ENCODE data around the gene ATP6V1B1. TPM values are rescaled to one million over a fixed set of nuclear protein-coding genes. Genes with fewer than 3 reads are reported as not detected.

Gene ATP6V1B1
- total RNA-seq, 1 experiment from 2014 or later: 7.8 TPM

- H3K4me3 ChIP-seq: no peak overlapping the region
- H3K27me3 ChIP-seq (ENCODE audit: insufficient read depth, low read depth): no peaks in the 10 kb centered on the region
- H3K27ac ChIP-seq: no peak overlapping the region
- intact Hi-C loops (cut with micrococcal nuclease; ENCODE audit: unreplicated experiment): no loop called here
- no peak for DNase-seq
- TF ChIP-seq EZH2 (IDR thresholded peaks at IDR 0.05; ENCODE audit: low read depth) (no peak), CTCF (conservative IDR thresholded peaks at IDR 0.05) (no peak)
- no peaks in the 10 kb centered on the region for H3K4me1 ChIP-seq (replicated peaks; ENCODE audit: insufficient read depth)
- no TSS peak for BruUV-seq (replicated peaks)
- H3F3A ChIP-seq (ENCODE audit: insufficient read depth, low read depth): no peaks in the 10 kb centered on the region
- POLR2A ChIA-PET (ENCODE audit: unreplicated experiment): no interaction called here
- H3K4me2 ChIP-seq: no peak overlapping the region
- CTCF ChIA-PET: no interaction called here
- H3K9me3 ChIP-seq (ENCODE audit: insufficient read depth, low read depth): no peaks in the 10 kb centered on the region
- H2AFZ ChIP-seq: no peak overlapping the region
- H3K79me2 ChIP-seq (ENCODE audit: low read depth): no peaks in the 10 kb centered on the region
- H3K9me2 ChIP-seq (ENCODE audit: insufficient read depth): no peaks in the 10 kb centered on the region
- H4K20me1 ChIP-seq (ENCODE audit: insufficient read depth): no peaks in the 10 kb centered on the region
- H3K36me3 ChIP-seq (ENCODE audit: low read depth): no peaks in the 10 kb centered on the region
Measured at GRCh38 chr2:70957798-70958197, 22.1 kb downstream of the ATP6V1B1 start.

- Histone ChIP-seq H3F3A (ENCODE audit: insufficient read depth, low read depth) (no peaks in the 10 kb centered on the region), H3K36me3 (ENCODE audit: low read depth) (no peaks in the 10 kb centered on the region), H4K20me1 (ENCODE audit: insufficient read depth) (no peaks in the 10 kb centered on the region), H3K4me1 (replicated peaks; ENCODE audit: insufficient read depth) (no peaks in the 10 kb centered on the region), H3K79me2 (ENCODE audit: low read depth) (no peaks in the 10 kb centered on the region), H3K4me3 (no peak overlapping the region), H3K9me2 (ENCODE audit: insufficient read depth) (no peaks in the 10 kb centered on the region), H3K27me3 (ENCODE audit: insufficient read depth, low read depth) (no peaks in the 10 kb centered on the region), H2AFZ (no peak overlapping the region), H3K9me3 (ENCODE audit: insufficient read depth, low read depth) (no peaks in the 10 kb centered on the region), H3K27ac (no peak overlapping the region), H3K4me2 (no peak overlapping the region)
- no TSS peak for BruUV-seq (replicated peaks)
- DNase-seq: no peak
- intact Hi-C loops (cut with micrococcal nuclease; ENCODE audit: unreplicated experiment): no loop called here
- CTCF ChIA-PET: no interaction called here
- TF ChIP-seq CTCF (conservative IDR thresholded peaks at IDR 0.05) (no peak), EZH2 (IDR thresholded peaks at IDR 0.05; ENCODE audit: low read depth) (no peak)
- POLR2A ChIA-PET (ENCODE audit: unreplicated experiment): no interaction called here
Measured at GRCh38 chr2:70958759-70959158, 23.1 kb downstream of the ATP6V1B1 start.

- no peak overlapping the region for H3K4me2 ChIP-seq
- ChIA-PET CTCF (no interaction called here), POLR2A (ENCODE audit: unreplicated experiment) (no interaction called here)
- intact Hi-C loops (cut with micrococcal nuclease; ENCODE audit: unreplicated experiment): no loop called here
- no peak for DNase-seq
- H3F3A ChIP-seq (ENCODE audit: insufficient read depth, low read depth): no peaks in the 10 kb centered on the region
- H3K4me1 ChIP-seq (replicated peaks; ENCODE audit: insufficient read depth): no peaks in the 10 kb centered on the region
- TF ChIP-seq CTCF (conservative IDR thresholded peaks at IDR 0.05) (no peak), EZH2 (IDR thresholded peaks at IDR 0.05; ENCODE audit: low read depth) (no peak)
- H3K9me3 ChIP-seq (ENCODE audit: insufficient read depth, low read depth): no peaks in the 10 kb centered on the region
- no peak overlapping the region for H3K4me3 ChIP-seq
- no peaks in the 10 kb centered on the region for H3K9me2 ChIP-seq (ENCODE audit: insufficient read depth)
- no peaks in the 10 kb centered on the region for H4K20me1 ChIP-seq (ENCODE audit: insufficient read depth)
- no peak overlapping the region for H2AFZ ChIP-seq
- H3K27me3 ChIP-seq (ENCODE audit: insufficient read depth, low read depth): no peaks in the 10 kb centered on the region
- no peak overlapping the region for H3K27ac ChIP-seq
- no peaks in the 10 kb centered on the region for H3K79me2 ChIP-seq (ENCODE audit: low read depth)
- no peaks in the 10 kb centered on the region for H3K36me3 ChIP-seq (ENCODE audit: low read depth)
- no TSS peak for BruUV-seq (replicated peaks)
Measured at GRCh38 chr2:70959271-70959761, 23.6 kb downstream of the ATP6V1B1 start.
